HG03342 (cell line): ENCODE data around the gene FMNL2.

Source experiments
- ATAC-seq: cut with Tn5 transposase; IDR thresholded peaks from one replicate; pipeline ENCODE4 v1.9.1; 2021; ENCODE audit warnings: mild to moderate bottlenecking, moderate library complexity; ENCODE audit not compliant: unreplicated experiment

FMNL2 gene

DNA sequence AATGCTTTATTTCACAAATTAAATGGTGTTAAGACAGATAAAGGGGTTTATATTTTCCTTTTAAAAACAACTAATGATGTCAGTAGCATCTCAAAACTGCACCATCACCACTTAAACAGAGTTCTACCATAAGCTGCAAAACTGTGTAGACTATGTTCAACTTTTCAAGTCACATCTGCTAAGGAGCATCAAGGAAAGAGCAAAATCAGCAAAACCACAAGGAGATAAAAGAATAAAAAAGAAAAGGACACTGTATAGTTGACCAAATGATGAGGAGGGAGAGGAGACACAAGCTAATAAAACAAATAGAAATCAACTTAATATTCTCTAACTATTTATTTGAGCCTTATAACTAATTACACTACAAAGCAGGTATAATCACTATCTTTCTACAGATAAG is 348.4 kb downstream of the FMNL2 start:
- ATAC-seq, result no peak

DNA sequence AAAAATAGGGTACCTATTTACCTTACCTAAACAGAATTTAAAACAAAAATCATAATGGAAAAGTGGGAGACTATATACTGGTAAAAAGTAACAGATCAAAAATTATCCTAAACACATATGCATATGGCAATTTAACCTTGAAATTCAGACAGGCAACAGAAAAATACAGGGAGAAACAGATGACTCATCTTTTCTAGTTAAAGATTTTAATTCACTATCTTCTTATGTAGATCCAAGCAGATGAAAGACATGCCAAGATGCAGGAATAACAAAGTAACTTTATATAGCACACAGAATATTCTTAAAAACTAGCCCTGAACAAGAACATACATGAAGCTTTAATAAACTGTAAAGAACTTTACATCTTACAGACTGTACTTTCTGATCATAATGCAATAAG is 351.3 kb downstream of the FMNL2 start:
- ATAC-seq, result no peak

GRCh38 chr2:152693033-152693432 is 358.1 kb downstream of the FMNL2 start:
- ATAC-seq, result peak; percentile 91

GRCh38 chr2:152694161-152694661 is 359.2 kb downstream of the FMNL2 start:
- ATAC-seq, result peak; percentile 58

- no peak for ATAC-seq
These were observed 360.8 kb downstream of the FMNL2 start for GRCh38 chr2:152695763-152696162.

GRCh38 chr2:152696476-152696875 is 361.5 kb downstream of the FMNL2 start:
- ATAC-seq, result no peak
